D721Med (cell line): ENCODE results near the gene SERINC2.

Experiments used
- DNase-seq: peaks from one replicate; pipeline ENCODE4 v3.0.0; 2011; ENCODE audit warnings: low spot score; ENCODE audit not compliant: insufficient read length
- FAIRE-seq: peaks from 2 replicates; lab custom pipeline; 2011; peaks lifted over from hg19 to GRCh38; lab: Jason Lieb, UNC
- TF ChIP-seq, protein P1 (sequence below): IDR thresholded peaks from 2 replicates; pipeline ENCODE4 v1.5.1; 2012; ENCODE audit warnings: mild to moderate bottlenecking, control low read depth; ENCODE audit not compliant: insufficient read depth; ENCODE audit errors: missing control alignments

The SERINC2 gene

DNA sequence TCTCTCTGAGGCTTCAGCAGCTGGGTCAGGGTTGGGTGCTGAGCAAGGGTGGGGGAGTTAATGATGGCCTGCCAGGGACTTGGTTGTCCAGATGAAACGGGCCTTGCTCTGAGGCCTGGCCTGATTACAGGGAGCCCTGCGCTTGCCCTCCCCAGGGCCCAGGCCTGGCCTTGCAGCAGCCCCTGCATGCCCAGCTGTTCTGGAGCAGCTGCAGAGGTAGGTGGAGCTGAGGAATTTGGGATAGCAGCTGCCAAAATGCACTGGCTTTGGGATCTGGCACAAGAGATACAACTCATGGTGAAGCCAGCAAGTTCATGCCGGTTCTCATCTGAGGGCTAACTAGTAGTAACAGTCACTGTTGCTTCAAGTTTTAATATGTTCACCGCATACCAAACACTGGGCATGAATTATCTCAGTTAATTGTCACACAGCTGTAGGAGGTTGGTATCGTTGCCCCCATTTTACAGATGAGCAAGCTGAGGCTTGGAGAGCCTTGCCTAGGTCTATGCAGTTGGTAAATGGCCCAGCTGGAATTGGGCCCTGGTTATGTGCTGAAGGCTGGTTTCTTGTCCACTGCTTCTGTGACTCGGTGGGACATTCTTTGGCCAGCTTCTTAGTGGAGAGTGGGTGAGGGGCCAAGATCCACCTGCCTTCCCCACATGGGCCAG lies 7.3 kb upstream of the SERINC2 start:
- DNase-seq, result no peak
- TF ChIP-seq, protein P1, sequence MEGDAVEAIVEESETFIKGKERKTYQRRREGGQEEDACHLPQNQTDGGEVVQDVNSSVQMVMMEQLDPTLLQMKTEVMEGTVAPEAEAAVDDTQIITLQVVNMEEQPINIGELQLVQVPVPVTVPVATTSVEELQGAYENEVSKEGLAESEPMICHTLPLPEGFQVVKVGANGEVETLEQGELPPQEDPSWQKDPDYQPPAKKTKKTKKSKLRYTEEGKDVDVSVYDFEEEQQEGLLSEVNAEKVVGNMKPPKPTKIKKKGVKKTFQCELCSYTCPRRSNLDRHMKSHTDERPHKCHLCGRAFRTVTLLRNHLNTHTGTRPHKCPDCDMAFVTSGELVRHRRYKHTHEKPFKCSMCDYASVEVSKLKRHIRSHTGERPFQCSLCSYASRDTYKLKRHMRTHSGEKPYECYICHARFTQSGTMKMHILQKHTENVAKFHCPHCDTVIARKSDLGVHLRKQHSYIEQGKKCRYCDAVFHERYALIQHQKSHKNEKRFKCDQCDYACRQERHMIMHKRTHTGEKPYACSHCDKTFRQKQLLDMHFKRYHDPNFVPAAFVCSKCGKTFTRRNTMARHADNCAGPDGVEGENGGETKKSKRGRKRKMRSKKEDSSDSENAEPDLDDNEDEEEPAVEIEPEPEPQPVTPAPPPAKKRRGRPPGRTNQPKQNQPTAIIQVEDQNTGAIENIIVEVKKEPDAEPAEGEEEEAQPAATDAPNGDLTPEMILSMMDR, result no peak
- no peak for FAIRE-seq

DNA sequence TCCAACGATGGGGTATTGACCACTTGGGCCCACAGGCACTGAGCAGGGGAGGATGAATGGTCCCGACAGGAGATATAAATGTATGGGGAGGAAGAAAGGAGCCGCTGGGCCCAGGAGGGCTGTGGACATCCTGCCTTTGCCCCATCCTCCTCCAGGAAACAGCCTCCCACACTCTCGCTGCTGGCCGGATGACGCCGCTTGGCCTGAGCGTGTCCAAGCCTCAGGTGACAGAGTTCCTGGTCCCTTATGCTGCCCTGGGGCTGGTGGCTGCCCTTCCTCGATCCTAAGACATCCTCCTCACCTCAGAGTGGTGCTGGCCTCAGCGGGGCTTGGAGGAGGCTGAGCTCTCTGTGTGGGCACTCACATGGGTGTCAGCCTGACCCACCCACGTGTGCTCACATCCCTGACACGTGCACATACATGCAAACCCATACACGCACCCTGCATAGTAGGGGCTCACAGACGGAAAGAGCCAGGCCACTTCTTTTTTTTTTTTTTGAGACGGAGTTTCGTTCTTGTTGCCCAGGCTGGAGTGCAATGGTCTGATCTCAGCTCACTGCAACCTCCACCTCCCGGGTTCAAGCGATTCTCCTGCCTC lies 5.9 kb upstream of the SERINC2 start:
- FAIRE-seq (no peak), DNase-seq (no peak)
- TF ChIP-seq, protein P1, result no peak

DNA sequence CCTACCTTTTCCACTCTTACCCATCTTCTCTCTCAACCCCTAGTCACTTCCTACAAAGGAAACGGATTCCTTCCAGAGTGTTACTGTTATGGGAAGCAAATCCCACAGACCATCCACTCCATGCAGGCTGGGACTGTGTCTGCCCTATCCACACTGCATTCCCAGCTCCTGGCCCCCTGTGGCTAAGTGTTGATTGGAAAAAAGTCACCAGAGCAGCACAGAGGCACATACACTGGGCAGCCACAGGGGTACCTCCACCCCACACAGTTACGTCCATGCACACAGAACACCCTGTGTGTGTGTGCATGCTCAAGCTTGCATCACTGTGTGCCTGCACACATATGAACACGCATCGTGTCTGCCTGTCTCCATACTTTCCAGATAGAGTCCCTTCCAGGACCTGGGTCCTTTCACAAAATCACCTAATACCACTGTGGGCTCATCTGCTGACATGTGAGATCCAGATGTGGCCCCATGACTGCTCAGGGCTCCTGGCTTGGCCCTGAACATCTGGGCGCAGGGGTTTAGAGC lies 4.2 kb upstream of the SERINC2 start:
- TF ChIP-seq, protein P1, result no peak
- FAIRE-seq (no peak), DNase-seq (no peak)

DNA sequence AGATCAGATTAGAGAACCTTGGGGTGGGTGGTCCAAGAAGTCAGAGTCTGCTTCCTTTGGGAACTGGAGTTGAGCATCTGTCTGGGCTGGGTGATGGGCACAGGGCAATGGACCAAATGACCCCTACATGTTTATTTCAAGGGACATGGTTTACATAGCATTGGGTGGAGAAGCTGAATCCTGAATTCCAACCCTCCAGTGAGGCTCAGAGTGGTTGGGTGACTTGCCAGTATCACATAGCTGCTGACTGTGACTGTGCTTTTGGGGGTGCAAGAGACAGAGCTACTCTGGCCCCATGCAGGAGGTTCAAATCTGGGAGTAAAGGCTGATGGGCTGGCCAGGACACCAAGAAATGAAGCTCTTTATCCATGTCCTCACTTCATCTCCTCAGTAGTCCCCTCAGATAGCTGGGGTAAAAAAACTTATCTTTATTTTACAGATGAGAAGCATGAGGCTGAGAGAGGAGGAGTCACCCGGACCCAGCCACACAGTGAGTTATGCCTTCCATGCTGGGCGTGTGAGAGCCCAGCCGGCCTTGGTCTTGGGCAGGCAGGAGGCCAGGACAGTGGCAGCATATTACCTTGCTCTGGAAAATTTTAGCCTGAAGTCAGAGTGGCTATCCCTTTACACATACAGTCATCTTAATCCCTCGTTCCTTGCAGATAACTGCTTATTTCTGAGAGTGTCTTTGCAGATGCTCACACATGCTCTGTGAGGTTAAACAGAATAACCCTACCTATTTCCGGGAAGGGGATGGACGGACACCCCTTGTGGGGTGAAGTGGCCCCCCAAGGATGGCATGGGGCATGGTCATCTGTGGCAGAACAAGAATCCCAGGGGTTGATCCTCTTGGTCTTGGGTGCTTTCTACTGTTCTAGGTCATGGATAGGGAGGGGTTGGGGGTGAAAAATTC lies 2.8 kb upstream of the SERINC2 start:
- TF ChIP-seq, protein P1, result no peak
- DNase-seq, result no peak
- FAIRE-seq, result no peak

DNA sequence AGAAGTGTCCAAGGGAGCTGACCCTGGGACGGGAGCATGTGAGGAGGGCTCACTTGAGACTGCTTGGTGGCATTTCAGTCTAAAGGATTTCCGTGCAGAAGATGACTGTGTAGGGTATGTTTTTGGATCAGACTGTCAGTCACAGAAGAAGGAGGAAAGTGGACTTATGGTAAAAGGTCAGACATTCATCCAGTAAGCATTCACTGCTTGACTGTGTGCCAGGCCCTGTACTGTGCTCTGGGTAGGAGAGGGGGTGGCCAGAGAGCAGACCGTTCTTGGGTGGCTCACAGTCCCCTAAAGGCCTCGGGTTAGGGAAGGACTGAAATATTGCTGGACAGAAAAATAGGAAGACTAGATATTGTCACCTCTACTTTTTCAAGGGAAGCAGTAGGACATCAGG lies 2.1 kb upstream of the SERINC2 start:
- no peak for DNase-seq
- FAIRE-seq, result no peak
- TF ChIP-seq, protein P1, result no peak

DNA sequence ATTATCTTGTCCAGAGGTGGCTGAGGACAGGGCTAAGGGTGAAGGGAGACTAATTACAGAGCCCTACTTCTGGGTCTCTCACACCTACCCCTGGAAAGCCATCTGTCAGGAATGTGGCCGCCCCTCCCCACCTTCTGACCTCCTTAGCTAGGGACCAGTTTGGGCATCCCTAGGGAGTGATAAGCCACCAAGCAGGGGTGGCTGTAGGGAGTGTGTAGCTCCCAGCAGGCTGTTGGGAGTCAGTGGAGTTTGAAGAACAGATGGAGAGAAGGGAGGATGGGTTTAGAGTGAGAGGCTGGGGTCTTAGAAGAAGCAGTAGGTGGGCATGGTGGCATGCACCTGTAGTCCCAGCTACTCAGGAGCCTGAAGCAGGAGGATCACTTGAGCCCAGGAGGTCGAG lies 808 bp upstream of the SERINC2 start:
- TF ChIP-seq, protein P1, result no peak
- no peak for FAIRE-seq
- no peak for DNase-seq
